Cardiac muscle cell (in vitro differentiated cells and primary cell): ENCODE measurements around the gene CCSER1. TPM values are rescaled to one million over a fixed set of nuclear protein-coding genes. Genes with fewer than 3 reads are reported as not detected.
"Not testable (repeated sequence)": the region's sequence is repeated elsewhere in the genome, so short reads cannot be mapped to it uniquely, and the experiment has no call there.

Experiments
- DNase-seq, 2 donors: peaks; one replicate each; pipeline versions ENCODE4 v3.0.0 to v3.0.0-alpha.2; 2010 to 2017; ENCODE audit warnings: low read depth in 1 of 2, low spot score in 1 of 2
- H3K27ac ChIP-seq: fragments of 200-600 bp; sonication (generic); 2 replicates; pipeline ENCODE4 v1.5.1; 2016
- H3K27me3 ChIP-seq: fragments of 200-600 bp; sonication (generic); 2 replicates; pipeline ENCODE4 v1.6.0; 2016; ENCODE audit warnings: control low read depth
- H3K36me3 ChIP-seq: fragments of 200-600 bp; sonication (generic); 2 replicates; pipeline ENCODE4 v1.5.1; 2016; ENCODE audit warnings: control low read depth
- H3K4me1 ChIP-seq: fragments of 200-600 bp; sonication (generic); 2 replicates; pipeline ENCODE4 v1.8.1; 2017; ENCODE audit warnings: low read depth, mild to moderate bottlenecking, mixed run types
- H3K4me3 ChIP-seq: fragments of 200-600 bp; sonication (generic); 2 replicates; pipeline ENCODE4 v1.5.1; 2016; ENCODE audit warnings: mild to moderate bottlenecking
- H3K9me3 ChIP-seq: fragments of 200-600 bp; sonication (generic); 2 replicates; pipeline ENCODE4 v1.5.1; 2017; ENCODE audit warnings: low read depth, mild to moderate bottlenecking, control low read depth
- CTCF ChIP-seq: IDR thresholded peaks from 2 replicates; pipeline ENCODE4 v1.5.1; 2012; ENCODE audit warnings: low read depth, mild to moderate bottlenecking, low read length
- polyA plus RNA-seq: library from polyadenylated mRNA; unstranded; fragments of >200 nt; fragmentation: Nextera tagmentation; extraction: Ambion mirVana; gene quantifications from 2 replicates; pipeline ENCODE4 v1.2.1, GENCODE V29; 2016
- total RNA-seq: library from RNA; depleted of rRNA; stranded (reverse); fragments of >200 nt; gene quantifications from 2 replicates; pipeline ENCODE4 v1.2.3, GENCODE V29; 2016

The CCSER1 gene
- total and polyA plus RNA-seq, 2 experiments from 2014 or later: 0.77 to 3.6 TPM

DNA sequence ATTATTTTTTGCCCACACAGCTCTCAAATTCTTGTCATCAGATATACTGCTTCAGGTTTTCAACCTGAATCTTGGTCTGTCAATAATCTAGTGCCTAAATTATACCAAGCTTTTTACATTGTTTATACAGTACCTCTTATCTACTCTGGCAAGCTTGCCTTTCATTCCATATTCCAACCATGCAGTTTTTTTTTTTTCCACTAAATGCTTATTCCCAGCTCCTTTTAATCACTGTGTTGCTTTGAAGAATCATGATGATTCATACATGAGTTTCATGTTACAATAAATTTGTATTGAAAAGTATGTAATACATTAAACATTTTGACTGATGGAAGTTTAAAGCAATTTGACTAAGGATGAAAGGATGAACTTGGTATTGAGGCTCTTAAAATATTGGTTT is 949.0 kb downstream of the CCSER1 start:
- no peaks in the 10 kb centered on the region for H3K27me3 ChIP-seq
- no peak for DNase-seq
- no peak overlapping the region for H3K27ac ChIP-seq
- H3K36me3 ChIP-seq: no peaks in the 10 kb centered on the region
- no peak for TF ChIP-seq CTCF
- H3K4me3 ChIP-seq: no peak overlapping the region
- no peaks in the 10 kb centered on the region for H3K9me3 ChIP-seq
- no peaks in the 10 kb centered on the region for H3K4me1 ChIP-seq

DNA sequence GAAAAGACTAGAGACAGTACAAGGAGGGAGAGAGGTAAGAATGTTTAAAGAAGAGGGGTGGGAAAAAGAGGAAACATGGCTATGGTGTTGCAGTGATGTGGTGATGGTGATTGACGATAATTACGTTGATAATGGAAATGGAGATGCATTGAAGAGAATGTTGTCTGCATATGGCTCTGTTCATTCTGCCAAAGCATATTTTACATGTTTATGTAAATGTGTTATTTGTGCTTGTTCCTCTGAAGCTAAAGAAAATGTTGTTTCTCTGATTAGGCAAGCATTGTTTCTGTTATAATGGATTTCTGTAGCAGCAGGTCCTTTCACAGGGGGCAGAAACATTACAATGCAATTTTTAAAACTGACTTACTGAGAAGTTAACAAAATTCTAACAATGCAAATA is 958.8 kb downstream of the CCSER1 start:
- Histone ChIP-seq H3K9me3 (no peaks in the 10 kb centered on the region), H3K27ac (no peak overlapping the region), H3K4me3 (no peak overlapping the region), H3K4me1 (no peaks in the 10 kb centered on the region), H3K27me3 (no peaks in the 10 kb centered on the region), H3K36me3 (no peaks in the 10 kb centered on the region)
- no peak for TF ChIP-seq CTCF
- no peak for DNase-seq

GRCh38 chr4:91087743-91088142 is 960.5 kb downstream of the CCSER1 start:
- DNase-seq: no peak

GRCh38 chr4:91089178-91089577 is 962.0 kb downstream of the CCSER1 start:
- Histone ChIP-seq H3K27ac (no peak overlapping the region), H3K27me3 (no peaks in the 10 kb centered on the region), H3K4me3 (no peak overlapping the region), H3K4me1 (no peaks in the 10 kb centered on the region), H3K9me3 (no peaks in the 10 kb centered on the region), H3K36me3 (no peaks in the 10 kb centered on the region)
- no peak for TF ChIP-seq CTCF
- DNase-seq: no peak

More at GRCh38 chr4:91087743-91088142, 960.5 kb downstream of the CCSER1 start:
- TF ChIP-seq CTCF: no peak
- H3K27me3 ChIP-seq: no peaks in the 10 kb centered on the region
- H3K36me3 ChIP-seq: no peaks in the 10 kb centered on the region
- no peaks in the 10 kb centered on the region for H3K9me3 ChIP-seq
- H3K27ac ChIP-seq: no peak overlapping the region
- H3K4me1 ChIP-seq: no peaks in the 10 kb centered on the region
- no peak overlapping the region for H3K4me3 ChIP-seq

GRCh38 chr4:91092398-91092980 is 965.3 kb downstream of the CCSER1 start:
- Histone ChIP-seq H3K9me3 (no peaks in the 10 kb centered on the region), H3K4me1 (no peaks in the 10 kb centered on the region), H3K27me3 (no peaks in the 10 kb centered on the region), H3K36me3 (no peaks in the 10 kb centered on the region), H3K4me3 (no peak overlapping the region), H3K27ac (no peak overlapping the region)
- no peak for TF ChIP-seq CTCF
- no peak for DNase-seq

DNA sequence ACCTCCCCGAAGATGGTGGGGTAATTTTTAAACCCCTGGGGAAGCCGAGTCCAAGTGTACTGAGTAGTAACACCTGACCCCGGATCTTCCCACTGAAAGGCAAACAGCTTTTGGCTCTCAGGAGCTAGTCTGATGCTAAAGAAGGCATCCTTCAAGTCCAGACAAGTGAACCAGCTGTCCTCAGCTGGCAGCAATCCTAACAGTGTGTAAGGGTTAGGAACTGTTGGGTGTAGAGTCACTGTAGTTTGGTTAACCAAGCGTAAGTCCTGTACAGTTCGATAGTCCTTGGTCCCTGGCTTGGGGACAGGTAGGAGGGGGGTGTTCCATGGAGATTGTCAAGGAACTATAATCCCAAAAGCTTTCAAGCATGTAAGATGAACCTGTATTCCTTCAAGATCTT is 967.0 kb downstream of the CCSER1 start:
- H3K36me3 ChIP-seq, H3K27me3 ChIP-seq, H3K9me3 ChIP-seq, H3K4me1 ChIP-seq, H3K27ac ChIP-seq, H3K4me3 ChIP-seq, DNase-seq: not testable (repeated sequence)
